ENCODE results near the gene HOMER3. TPM values are rescaled to one million over a fixed set of nuclear protein-coding genes. Genes with fewer than 3 reads are reported as not detected.

Gene HOMER3
- total and polyA plus RNA-seq, 2 experiments from 2014 or later = 16.7 to 38.4 TPM

- peak overlapping the region; percentile 95 for H3K27ac Mint-ChIP-seq
- ATAC-seq = no peak
- H2AFZ ChIP-seq = no peak overlapping the region
Observed at GRCh38 chr19:18919900-18920214, 21.2 kb downstream of the HOMER3 start.

DNA sequence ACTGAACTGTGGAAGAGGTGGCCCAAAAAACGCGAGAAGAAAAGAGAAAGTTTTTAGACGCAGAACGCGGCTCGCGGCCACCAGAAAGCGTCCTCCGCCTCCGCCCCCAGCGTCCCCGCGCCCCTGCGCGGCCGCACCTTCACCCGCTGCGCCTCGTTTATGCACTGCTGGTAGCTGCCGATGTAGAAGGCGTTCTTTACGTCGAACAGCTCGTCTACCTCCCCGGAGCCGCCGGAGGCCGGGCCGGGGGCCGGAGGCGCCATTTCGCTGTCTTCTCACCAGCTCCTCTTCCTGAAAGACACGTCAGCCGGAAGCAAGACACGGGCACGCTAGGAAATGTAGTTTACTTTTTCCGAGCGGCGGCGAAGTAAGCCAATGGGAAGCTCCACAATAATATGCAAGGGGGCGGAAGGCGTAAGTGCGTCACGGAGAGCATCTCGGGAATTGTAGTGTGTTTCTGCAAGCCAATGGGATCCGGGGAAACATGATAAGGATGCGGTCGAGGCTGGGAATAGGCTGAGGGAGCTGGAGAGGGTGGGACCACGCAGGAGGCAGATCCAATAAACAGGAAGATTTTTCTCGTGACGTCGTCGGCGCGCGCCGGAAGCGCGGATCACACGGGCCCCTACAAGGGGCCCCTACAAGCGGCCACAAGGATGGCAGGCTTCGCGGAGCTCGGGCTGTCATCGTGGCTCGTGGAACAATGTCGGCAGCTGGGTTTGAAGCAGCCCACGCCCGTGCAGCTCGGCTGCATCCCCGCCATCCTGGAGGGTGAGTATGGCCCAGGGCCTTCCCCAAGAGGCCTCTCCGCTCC lies 21.7 kb downstream of the HOMER3 start, which contains the start of the genes COPE and DDX49:
Gene COPE (minus strand): TSS at position 302 of the 814 bp plus-strand sequence. CDS start 39 bp downstream, at position 263.
Gene DDX49 (plus strand): TSS at position 630 of the 814 bp plus-strand sequence. CDS start 27 bp downstream, at position 657.
- Histone ChIP-seq H3K36me3 (ENCODE audit: insufficient read depth) (no peaks in the 10 kb centered on the region; the same call in 1 of the 2 replicates), H3K27me3 (ENCODE audit: insufficient read depth) (no peaks in the 10 kb centered on the region), H2AFZ (peak within 1 kb of the TSS; percentile 15), H3K4me1 (ENCODE audit: insufficient read depth) (0 out of 2 replicates have a peak, but pooled peaks cover 9% of the 10 kb centered on the region), H3F3A (replicated peaks; ENCODE audit: low read depth) (0 out of 2 replicates have a peak, but pooled peaks cover 3% of the 10 kb centered on the region), H3K9me2 (ENCODE audit: insufficient read depth) (no peaks in the 10 kb centered on the region), H3K27ac (ENCODE audit: low read depth) (peak within 1 kb of the TSS; percentile 7; the same call in 1 of the 2 replicates), H3K4me2 (peak within 1 kb of the TSS; percentile 95), H3K79me2 (replicated peaks; ENCODE audit: insufficient read depth) (peaks cover 44% of the 10 kb centered on the region), H4K20me1 (replicated peaks; ENCODE audit: insufficient read depth) (peaks cover 6% of the 10 kb centered on the region), H3K4me3 (peak within 1 kb of the TSS; percentile 80)
- ATAC-seq (peak; percentile 97), DNase-seq (ENCODE audit: low spot score) (peak; percentile 100)
- Mint-ChIP-seq H3K4me3 (peak within 1 kb of the TSS; percentile 93), H3K27ac (peak within 1 kb of the TSS; percentile 95), H3K4me1 (peaks cover 9% of the 10 kb centered on the region), H3K27me3 (ENCODE audit: insufficient read depth, low read depth, poor library complexity) (peaks cover 8% of the 10 kb centered on the region), H3K9me3 (no peaks in the 10 kb centered on the region; the same call in 2 of the 3 replicates), H3K36me3 (ENCODE audit: low read depth) (peaks cover 49% of the 10 kb centered on the region)
- TF ChIP-seq STAT1 (IDR thresholded peaks at IDR 0.05; ENCODE audit: unreplicated experiment) = no peak
- TF ChIP-seq, protein P1, sequence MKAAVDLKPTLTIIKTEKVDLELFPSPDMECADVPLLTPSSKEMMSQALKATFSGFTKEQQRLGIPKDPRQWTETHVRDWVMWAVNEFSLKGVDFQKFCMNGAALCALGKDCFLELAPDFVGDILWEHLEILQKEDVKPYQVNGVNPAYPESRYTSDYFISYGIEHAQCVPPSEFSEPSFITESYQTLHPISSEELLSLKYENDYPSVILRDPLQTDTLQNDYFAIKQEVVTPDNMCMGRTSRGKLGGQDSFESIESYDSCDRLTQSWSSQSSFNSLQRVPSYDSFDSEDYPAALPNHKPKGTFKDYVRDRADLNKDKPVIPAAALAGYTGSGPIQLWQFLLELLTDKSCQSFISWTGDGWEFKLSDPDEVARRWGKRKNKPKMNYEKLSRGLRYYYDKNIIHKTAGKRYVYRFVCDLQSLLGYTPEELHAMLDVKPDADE (IDR thresholded peaks at IDR 0.05) = peak; percentile 98

More at GRCh38 chr19:18919900-18920214, 21.2 kb downstream of the HOMER3 start:
- peaks cover 41% of the 10 kb centered on the region for H3K79me2 ChIP-seq (replicated peaks; ENCODE audit: insufficient read depth)
- Mint-ChIP-seq H3K4me3 (peak overlapping the region; percentile 93), H3K4me1 (peaks cover 9% of the 10 kb centered on the region), H3K9me3 (no peaks in the 10 kb centered on the region; the same call in 2 of the 3 replicates), H3K27me3 (ENCODE audit: insufficient read depth, low read depth, poor library complexity) (peaks cover 12% of the 10 kb centered on the region), H3K36me3 (ENCODE audit: low read depth) (peaks cover 55% of the 10 kb centered on the region)
- TF ChIP-seq REST (IDR thresholded peaks at IDR 0.05; ENCODE audit: unreplicated experiment) (no peak), EZH2phosphoT487 (IDR thresholded peaks at IDR 0.05; ENCODE audit: unreplicated experiment) (no peak), STAT1 (IDR thresholded peaks at IDR 0.05; ENCODE audit: unreplicated experiment) (no peak), JUNB (IDR thresholded peaks at IDR 0.05; ENCODE audit: unreplicated experiment) (no peak)
- 0 out of 2 replicates have a peak, but pooled peaks cover 3% of the 10 kb centered on the region for H3F3A ChIP-seq (replicated peaks; ENCODE audit: low read depth)
- H3K27ac ChIP-seq (ENCODE audit: low read depth) = 0 out of 2 replicates have a peak overlapping the region, but pooled peaks have one; percentile 1
- H3K36me3 ChIP-seq (ENCODE audit: insufficient read depth) = no peaks in the 10 kb centered on the region; the same call in 1 of the 2 replicates
- H3K4me2 ChIP-seq = peak overlapping the region; percentile 95
- peak overlapping the region; percentile 80 for H3K4me3 ChIP-seq
- no peaks in the 10 kb centered on the region for H3K27me3 ChIP-seq (ENCODE audit: insufficient read depth)
- H3K4me1 ChIP-seq (ENCODE audit: insufficient read depth) = 0 out of 2 replicates have a peak, but pooled peaks cover 9% of the 10 kb centered on the region
- no peaks in the 10 kb centered on the region for H3K9me2 ChIP-seq (ENCODE audit: insufficient read depth)
- peaks cover 6% of the 10 kb centered on the region for H4K20me1 ChIP-seq (replicated peaks; ENCODE audit: insufficient read depth)
- DNase-seq (ENCODE audit: low spot score) = no peak

Measured in GM23338 (cell line).